Calu3 (cell line): ENCODE data around the gene EME2. TPM values are rescaled to one million over a fixed set of nuclear protein-coding genes. Genes with fewer than 3 reads are reported as not detected.
"Not testable (repeated sequence)": the region's sequence is repeated elsewhere in the genome, so short reads cannot be mapped to it uniquely, and the experiment has no call there.

Experiments used
- BruUV-seq: library from RNA; stranded (reverse); fragments of 400-500 nt; replicated peaks from 2 replicates; lab custom pipeline; 2021; lab: Mats Ljungman, UMichigan
- CTCF ChIA-PET: fragments of 300-600 bp; sonication (Branson Sonifier 250); formaldehyde crosslinking; loops from one replicate; lab custom pipeline; 2022; ENCODE audit warnings: antibody characterized with exemption; lab: Charles Lee
- DNase-seq: peaks from one replicate; pipeline ENCODE4 v3.0.0; 2022
- H3K27ac Mint-ChIP-seq: one replicate; pipeline ENCODE4 v1.8.0; 2022; ENCODE audit warnings: mixed read lengths; ENCODE audit not compliant: unreplicated experiment
- H3K27me3 Mint-ChIP-seq: one replicate; pipeline ENCODE4 v1.8.0; 2022; ENCODE audit warnings: mixed read lengths; ENCODE audit not compliant: unreplicated experiment
- H3K36me3 Mint-ChIP-seq: one replicate; pipeline ENCODE4 v1.8.0; 2022; ENCODE audit warnings: mild to moderate bottlenecking, moderate library complexity, mixed read lengths; ENCODE audit not compliant: insufficient read depth, unreplicated experiment
- H3K4me1 Mint-ChIP-seq: one replicate; pipeline ENCODE4 v1.8.0; 2022; ENCODE audit warnings: mild to moderate bottlenecking, low read depth, mixed read lengths; ENCODE audit not compliant: unreplicated experiment
- H3K4me3 Mint-ChIP-seq: one replicate; pipeline ENCODE4 v1.8.0; 2022; ENCODE audit warnings: mild to moderate bottlenecking, low read depth, moderate library complexity, mixed read lengths; ENCODE audit not compliant: unreplicated experiment
- H3K9me3 Mint-ChIP-seq: one replicate; pipeline ENCODE4 v1.8.0; 2022; ENCODE audit warnings: low read depth, mixed read lengths; ENCODE audit not compliant: unreplicated experiment
- intact Hi-C: fragments of 100-400 bp; cut with micrococcal nuclease; formaldehyde crosslinking; loops from one replicate; pipeline ENCODE4 v1.10.0; 2022; ENCODE audit not compliant: unreplicated experiment
- total RNA-seq: library from RNA; stranded (reverse); gene quantifications from 2 replicates; pipeline ENCODE4 v1.2.3, GENCODE V29; 2022
- TF ChIP-seq, protein P1 (sequence below): fragments of 200-600 bp; IDR thresholded peaks from one replicate; pipeline ENCODE4 v1.8.0; 2022; ENCODE audit warnings: antibody characterized with exemption; ENCODE audit not compliant: unreplicated experiment

EME2 gene
- total RNA-seq, 1 experiment from 2014 or later = 30.8 TPM

GRCh38 chr16:1794908-1795666 lies 22.5 kb downstream of the EME2 start:
- TF ChIP-seq, protein P1, sequence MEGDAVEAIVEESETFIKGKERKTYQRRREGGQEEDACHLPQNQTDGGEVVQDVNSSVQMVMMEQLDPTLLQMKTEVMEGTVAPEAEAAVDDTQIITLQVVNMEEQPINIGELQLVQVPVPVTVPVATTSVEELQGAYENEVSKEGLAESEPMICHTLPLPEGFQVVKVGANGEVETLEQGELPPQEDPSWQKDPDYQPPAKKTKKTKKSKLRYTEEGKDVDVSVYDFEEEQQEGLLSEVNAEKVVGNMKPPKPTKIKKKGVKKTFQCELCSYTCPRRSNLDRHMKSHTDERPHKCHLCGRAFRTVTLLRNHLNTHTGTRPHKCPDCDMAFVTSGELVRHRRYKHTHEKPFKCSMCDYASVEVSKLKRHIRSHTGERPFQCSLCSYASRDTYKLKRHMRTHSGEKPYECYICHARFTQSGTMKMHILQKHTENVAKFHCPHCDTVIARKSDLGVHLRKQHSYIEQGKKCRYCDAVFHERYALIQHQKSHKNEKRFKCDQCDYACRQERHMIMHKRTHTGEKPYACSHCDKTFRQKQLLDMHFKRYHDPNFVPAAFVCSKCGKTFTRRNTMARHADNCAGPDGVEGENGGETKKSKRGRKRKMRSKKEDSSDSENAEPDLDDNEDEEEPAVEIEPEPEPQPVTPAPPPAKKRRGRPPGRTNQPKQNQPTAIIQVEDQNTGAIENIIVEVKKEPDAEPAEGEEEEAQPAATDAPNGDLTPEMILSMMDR = no peak
- Mint-ChIP-seq H3K27me3 (no peaks in the 10 kb centered on the region), H3K36me3 (peaks cover 21% of the 10 kb centered on the region), H3K4me3 (no peak overlapping the region), H3K4me1 (no peaks in the 10 kb centered on the region), H3K27ac (no peak overlapping the region), H3K9me3 (peaks cover 3% of the 10 kb centered on the region)
- CTCF ChIA-PET = interaction anchor here (0.6 kb wide), 1 partner anchor 10 kb away, joined by 3 read pairs; no protein-coding TSS in a partner anchor
- no TSS peak for BruUV-seq
- no peak for DNase-seq
- intact Hi-C loops = no loop called here

DNA sequence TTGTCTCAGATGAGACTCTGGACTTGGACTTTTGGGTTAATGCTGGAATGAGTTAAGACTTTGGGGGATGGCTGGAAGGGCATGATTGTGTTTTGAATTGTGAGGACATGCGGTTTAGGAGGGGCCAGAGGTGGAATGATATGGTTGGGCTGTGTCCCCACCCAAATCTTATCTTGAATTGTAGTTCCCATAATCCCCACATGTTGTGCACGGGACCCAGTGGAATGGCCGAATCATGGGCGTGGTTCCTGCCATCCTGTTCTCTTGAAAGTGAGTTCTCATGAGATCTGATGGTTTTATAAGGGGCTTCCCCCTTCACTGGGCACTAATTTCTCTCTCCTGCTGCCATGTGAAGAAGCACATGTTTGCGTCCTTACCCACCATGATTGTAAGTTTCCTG lies 26.7 kb downstream of the EME2 start:
- H3K27ac Mint-ChIP-seq, H3K4me3 Mint-ChIP-seq, CTCF ChIA-PET, H3K27me3 Mint-ChIP-seq, BruUV-seq, H3K9me3 Mint-ChIP-seq, H3K4me1 Mint-ChIP-seq, DNase-seq, intact Hi-C loops: not testable (repeated sequence)
- peaks cover 10% of the 10 kb centered on the region for H3K36me3 Mint-ChIP-seq

GRCh38 chr16:1800701-1801100 lies 28.1 kb downstream of the EME2 start:
- BruUV-seq = no TSS peak
- H3K4me1 Mint-ChIP-seq = no peaks in the 10 kb centered on the region
- H3K4me3 Mint-ChIP-seq = no peak overlapping the region
- H3K27me3 Mint-ChIP-seq = no peaks in the 10 kb centered on the region
- DNase-seq = no peak
- peaks cover 11% of the 10 kb centered on the region for H3K36me3 Mint-ChIP-seq
- intact Hi-C loops = no loop called here
- peaks cover 7% of the 10 kb centered on the region for H3K9me3 Mint-ChIP-seq
- TF ChIP-seq, protein P1 = no peak
- CTCF ChIA-PET = no interaction called here
- H3K27ac Mint-ChIP-seq = no peak overlapping the region

- H3K4me3 Mint-ChIP-seq = no peak overlapping the region
- CTCF ChIA-PET = no interaction called here
Observed at GRCh38 chr16:1807626-1808025, 35.0 kb downstream of the EME2 start.

More at GRCh38 chr16:1807626-1808025, 35.0 kb downstream of the EME2 start:
- no peaks in the 10 kb centered on the region for H3K9me3 Mint-ChIP-seq
- no peak for DNase-seq
- intact Hi-C loops = no loop called here
- no peak overlapping the region for H3K27ac Mint-ChIP-seq
- H3K27me3 Mint-ChIP-seq = no peaks in the 10 kb centered on the region
- peaks cover 25% of the 10 kb centered on the region for H3K36me3 Mint-ChIP-seq
- TF ChIP-seq, protein P1 = no peak
- H3K4me1 Mint-ChIP-seq = no peaks in the 10 kb centered on the region
- no TSS peak for BruUV-seq
